Non-pigmented ciliary epithelial cell (primary cell): Measurements from ENCODE around the gene RNU5B-1.

Source experiments
- DNase-seq: peaks from one replicate; pipeline ENCODE4 v3.0.0-alpha.2; 2010; ENCODE audit warnings: low read depth

Gene RNU5B-1

GRCh38 chr15:65304381-65305149 lies at the start of gene RNU5B-1:
Gene RNU5B-1 (plus strand): TSS chr15:65304677.
- DNase-seq, result peak; percentile 83

DNA sequence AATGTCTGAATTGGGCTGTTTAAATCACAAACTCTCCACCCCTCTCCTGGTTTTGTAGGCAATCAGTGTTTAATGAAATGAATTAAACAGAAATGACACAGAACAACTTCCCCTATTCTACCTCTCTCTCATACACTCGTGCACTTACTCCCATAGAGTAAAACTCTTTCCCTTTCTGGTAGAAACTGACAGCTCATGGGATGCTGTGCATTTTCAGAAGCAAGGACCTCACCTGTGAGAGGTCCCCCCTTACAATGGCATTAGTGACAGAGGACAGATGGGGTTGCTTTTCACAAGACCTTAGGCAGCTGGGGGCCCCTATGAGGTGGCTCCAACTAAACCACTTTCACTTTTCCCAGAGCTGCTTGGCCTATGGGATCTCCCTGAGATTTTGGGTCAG lies 49.7 kb upstream of the RNU5B-1 start:
- no peak for DNase-seq

DNA sequence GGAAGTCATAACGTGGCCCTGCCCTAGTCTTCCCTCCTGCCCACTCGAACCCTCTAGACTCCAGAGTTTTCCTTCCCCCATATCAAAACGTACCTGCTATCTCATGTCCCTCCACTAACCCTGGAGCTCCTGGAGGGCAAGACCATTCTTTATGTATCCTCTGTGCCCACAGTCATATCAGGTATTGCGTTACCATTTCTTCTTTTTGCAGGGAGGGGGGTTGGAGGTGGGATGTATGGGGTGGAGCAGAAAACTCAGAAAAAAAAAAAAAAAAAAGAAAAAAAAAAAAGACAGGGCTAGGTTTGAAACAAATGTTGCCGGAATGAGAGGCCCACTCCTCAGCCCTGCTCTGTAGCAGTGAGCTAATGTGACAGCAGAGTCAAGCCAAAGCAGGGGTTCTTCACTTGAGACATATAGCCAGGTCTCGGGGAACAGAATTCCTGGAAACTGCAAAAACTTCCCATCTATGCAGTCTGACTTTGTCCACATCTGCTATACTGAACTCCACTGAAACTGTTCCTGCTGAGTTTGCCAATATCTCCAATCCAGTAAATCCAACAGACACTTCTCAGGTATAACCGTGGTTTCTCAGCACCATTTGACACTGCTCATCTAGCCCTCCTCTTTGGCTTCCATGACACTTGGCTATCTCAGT lies 48.9 kb upstream of the RNU5B-1 start:
- no peak for DNase-seq

DNA sequence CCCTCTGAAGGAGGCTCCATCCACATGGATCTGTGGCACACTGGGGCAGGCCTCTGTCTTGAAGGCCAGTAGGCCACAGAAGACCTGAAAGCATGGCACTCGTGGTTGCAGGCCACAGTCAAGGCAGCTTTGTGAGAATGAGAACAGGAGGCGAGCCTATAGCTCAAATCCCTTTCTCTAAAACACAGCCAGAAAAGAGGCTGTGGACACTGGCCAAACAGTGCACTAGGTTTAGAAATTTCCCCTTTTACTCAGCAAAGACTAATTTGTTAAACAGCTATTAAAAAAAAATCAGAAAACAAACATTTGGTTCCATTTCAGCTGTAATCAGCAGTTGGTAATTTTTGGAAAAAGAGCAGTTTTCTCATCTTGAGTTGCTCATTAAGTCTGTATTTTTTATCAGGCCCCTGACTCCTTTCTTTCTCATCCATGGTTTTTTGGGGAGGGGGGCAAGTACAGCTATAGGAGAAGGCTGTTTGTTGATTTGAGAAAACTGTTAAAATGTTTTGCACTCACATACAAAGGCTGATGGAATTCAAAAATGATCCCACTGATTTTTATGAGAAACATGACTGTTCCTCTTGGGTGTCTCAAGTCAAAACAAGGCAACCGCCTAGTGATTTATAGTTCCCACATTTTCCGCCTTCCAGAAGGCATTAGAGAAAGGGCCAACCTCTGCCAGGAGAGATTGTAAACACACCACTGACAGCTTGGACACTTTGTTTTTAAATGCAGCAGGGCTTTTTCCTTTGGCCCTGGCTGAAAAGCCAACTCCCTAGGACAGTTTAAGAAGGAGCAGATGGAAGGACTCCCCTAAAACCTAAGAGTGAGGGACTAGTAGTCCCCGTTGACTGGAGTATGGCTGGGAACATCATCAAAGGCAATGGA lies 45.9 kb upstream of the RNU5B-1 start:
- no peak for DNase-seq

- no peak for DNase-seq
Measured at GRCh38 chr15:65259367-65259797, 45.1 kb upstream of the RNU5B-1 start.

DNA sequence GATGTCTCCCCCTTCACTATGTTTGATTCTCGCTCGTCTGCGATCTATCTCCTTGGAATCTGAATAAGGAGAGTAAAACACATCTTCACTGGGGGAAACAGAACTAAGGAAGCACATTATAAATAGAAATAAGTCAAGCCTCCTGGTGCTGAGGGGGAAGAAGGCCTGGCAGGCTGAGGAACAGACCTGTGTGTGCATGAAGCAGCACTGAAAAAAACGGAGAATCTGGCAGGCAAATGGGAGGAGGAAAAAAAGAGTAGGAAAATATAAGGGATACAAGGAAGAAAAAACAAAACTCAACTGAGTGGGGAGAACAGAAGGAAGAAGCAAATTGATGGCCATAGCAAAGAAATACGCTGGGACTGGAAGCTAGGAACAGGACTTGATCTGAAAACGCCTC lies 43.5 kb upstream of the RNU5B-1 start:
- DNase-seq, result no peak

GRCh38 chr15:65263313-65263712 lies 41.2 kb upstream of the RNU5B-1 start:
- no peak for DNase-seq

DNA sequence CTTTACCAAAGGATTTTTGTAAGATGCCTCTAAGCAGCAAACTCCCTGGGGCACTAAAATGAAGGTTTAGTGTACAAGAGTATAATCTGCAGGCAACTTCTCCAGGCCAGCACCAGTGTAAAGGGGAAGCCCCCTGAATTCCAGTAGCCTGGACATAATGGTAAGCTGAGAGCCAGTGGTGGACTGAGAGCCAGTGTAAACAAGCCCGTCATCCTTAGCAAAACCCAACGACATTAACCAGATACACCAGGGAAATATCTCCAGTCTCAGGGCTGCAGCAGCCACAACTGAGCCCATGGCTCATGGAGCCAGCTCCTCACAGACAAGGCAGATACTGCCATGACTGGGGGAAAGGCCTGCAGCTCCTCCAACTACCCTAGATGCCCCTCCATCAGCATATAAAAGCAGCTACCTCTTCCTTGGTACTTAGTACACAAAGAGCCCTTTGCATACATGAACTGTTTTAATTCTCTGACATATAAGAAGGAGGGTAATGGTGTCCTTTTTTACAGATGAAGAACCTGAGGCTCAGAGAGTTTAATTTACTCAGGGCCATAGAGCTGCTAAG lies 39.5 kb upstream of the RNU5B-1 start:
- DNase-seq, result no peak

DNA sequence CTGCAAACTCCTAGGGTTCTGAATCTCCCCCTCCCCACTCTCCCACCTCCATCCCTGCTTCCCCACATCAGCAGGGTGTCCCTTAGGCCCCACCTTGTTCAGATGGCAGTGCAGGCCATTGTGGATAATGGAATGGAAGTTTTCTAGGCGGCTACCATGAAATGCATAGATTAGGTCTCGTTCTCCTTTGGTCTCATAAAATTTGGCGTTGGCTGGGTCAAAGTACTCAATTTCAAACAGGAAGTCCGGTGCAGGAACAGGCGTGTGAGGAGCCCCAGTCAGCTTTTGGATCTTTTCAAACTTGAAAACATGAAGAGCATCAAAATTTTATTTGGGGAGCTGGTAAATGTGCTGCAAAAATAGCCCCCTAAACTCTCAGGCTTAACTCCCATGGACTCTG lies 38.0 kb upstream of the RNU5B-1 start:
- DNase-seq, result no peak

- DNase-seq, result no peak
Measured at GRCh38 chr15:65268411-65268810, 36.1 kb upstream of the RNU5B-1 start.

DNA sequence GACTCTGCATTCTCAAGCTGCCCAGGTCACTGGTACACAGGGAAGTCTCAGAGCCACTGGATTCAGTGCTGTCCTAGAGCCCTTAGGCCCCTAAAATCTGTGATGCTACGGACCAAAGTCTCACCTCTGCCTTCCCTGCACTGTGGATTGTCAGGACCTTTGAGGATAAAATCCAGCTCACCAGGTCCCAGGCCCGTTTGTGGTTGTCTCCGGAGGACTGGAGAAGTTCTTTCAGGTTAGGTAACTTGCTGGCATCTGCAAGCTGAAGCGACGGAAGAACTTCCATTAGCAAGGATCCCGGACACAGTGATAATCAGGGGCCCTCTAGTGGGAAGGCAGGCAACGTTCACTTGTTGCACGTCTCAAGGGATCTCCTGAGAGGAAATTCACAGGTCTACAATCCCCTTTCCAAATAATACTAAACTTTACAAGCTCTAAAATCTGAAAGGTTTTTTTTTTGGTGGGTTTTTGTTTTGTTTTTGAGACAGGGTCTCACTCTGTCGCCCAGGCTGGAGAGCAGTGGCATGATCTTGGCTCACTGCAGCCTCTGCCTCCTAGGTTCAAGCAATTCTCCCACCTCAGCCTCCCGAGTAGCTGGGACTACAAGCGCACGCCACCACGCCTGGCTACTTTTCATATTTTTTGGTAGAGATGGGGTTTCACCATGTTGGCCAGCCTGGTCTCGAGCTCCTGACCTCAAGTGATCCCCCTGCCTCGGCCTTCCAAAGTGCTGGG lies 33.5 kb upstream of the RNU5B-1 start:
- peak; percentile 61 for DNase-seq

DNA sequence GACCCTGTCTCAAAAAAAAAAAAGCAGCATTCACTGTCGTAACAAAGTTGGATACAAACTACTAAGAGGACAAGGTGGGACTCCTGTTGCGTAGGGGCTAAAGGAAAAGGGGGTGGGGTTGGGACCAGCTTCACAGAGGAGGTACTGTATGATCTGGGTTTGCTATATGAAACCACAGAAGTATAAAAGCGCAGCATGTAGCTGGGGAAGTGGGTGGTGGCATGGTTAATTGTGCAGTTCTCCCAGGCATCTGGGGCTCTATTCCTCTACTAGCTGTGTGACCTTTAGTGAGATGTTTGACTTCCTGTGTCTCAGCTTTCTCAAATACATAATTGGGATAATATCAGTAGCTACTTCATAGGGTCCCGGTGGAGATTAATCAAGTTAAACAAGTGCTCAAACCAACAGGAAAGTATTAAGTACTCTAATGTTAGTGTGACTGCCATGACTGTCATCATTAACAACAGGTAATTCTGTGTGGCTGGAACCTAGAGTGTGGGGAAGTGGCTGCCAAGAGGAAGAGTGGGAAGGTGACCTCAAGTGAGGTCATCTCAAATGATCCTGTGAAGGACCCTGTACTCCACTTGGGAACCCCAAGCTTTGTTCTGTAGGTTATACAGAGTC lies 29.3 kb upstream of the RNU5B-1 start:
- no peak for DNase-seq

GRCh38 chr15:65275728-65276126 lies 28.8 kb upstream of the RNU5B-1 start:
- DNase-seq, result no peak

- DNase-seq, result no peak
Measured at GRCh38 chr15:65277015-65277414, 27.5 kb upstream of the RNU5B-1 start.

DNA sequence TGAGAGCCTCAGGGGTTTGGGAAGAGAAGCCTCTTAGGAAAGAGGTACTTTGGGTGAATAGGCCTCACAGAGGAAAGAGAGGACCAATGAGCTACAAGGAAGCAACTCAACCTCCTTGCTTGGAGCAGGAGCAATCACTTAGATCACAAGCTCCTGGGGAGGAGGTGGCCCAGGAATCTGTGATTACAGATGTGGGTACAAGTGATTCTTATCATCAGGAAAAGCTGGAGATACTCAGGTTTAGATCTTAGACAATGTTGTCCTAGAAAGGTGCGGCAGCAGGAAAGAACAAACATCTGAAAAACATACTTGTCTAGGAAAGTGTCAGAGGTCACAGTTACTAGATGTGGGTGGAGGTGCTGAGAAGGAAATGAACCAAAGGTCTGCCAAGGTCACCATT lies 26.0 kb upstream of the RNU5B-1 start:
- DNase-seq, result no peak

- no peak for DNase-seq
Measured at GRCh38 chr15:65285291-65286068, 19.0 kb upstream of the RNU5B-1 start.

GRCh38 chr15:65286069-65286703 lies 18.3 kb upstream of the RNU5B-1 start:
- DNase-seq, result no peak

DNA sequence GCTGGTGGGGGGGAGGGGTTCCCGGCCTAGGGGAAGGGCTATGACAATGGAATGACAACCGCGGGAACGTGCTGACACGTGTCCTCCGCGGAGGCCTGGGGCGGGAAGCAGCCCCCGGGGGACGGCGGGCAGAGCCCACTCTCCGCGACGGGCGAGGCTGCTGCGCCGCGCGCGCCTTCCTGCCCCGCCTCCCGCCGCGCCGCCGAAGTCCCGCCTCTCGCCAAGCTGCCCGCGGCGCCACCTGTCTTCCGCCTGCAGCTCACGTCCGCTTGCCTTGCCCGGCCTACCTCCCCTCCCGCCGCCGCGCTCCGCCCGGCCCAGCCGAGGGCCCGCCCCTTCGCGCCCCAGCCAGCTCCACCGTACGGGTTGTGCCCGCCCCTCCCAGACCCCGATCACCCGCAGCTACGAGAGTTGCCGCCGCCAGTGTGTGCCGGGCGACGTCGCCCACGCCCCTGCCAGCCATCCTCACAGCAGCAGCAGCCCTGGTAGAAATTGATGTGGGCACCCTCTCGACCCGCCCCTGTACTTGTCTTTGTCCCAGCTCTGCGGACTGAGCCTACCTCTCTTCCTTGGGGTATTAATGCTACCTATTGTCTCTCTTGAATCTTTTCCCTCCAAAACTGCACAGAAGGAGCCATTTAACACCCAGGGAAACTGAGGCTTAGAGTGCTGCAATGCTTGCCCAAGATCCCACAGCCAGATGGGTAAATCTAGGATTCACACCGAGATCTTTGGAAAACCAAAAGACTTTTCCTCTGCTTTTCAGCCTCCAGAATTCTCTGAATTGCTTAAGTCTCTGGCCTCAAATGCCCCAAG lies 17.6 kb upstream of the RNU5B-1 start, which contains the start of gene PARP16:
TSS of gene PARP16 (minus strand) at position 180 of the 816 bp plus-strand sequence. CDS start 457 bp downstream, outside the sequence.
- no peak for DNase-seq

DNA sequence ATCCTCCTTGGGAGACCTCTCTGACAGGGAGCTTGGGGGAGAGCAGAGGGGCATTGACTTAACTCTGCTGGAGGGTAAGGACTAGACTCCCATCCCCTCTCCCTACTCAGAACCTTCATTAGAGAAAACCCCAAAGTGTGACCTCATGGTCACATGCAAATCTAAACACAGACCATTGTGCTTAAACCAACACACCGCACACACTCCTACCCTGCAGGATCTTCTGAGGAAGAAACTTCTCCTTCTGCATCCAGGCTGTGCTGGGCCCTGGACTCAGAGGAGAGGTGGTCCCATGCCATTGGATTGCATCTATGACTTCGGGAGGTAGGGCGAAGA lies 17.0 kb upstream of the RNU5B-1 start:
- no peak for DNase-seq
